HG03442 (cell line): ENCODE data around the gene TPRX1.

Source experiments
- ATAC-seq: cut with Tn5 transposase; IDR thresholded peaks from one replicate; pipeline ENCODE4 v1.9.1; 2021; ENCODE audit warnings: mild to moderate bottlenecking, moderate library complexity; ENCODE audit not compliant: unreplicated experiment

Gene TPRX1

GRCh38 chr19:47752440-47753211 lies 51.7 kb downstream of the TPRX1 start:
- no peak for ATAC-seq
